HG03521 (cell line): ENCODE measurements around the gene PTPRN2.
"Not testable (repeated sequence)": the region's sequence is repeated elsewhere in the genome, so short reads cannot be mapped to it uniquely, and the experiment has no call there.

Source experiments
- ATAC-seq: cut with Tn5 transposase; IDR thresholded peaks from one replicate; pipeline ENCODE4 v1.9.1; 2021; ENCODE audit warnings: mild to moderate bottlenecking, moderate library complexity; ENCODE audit not compliant: unreplicated experiment

Gene PTPRN2

DNA sequence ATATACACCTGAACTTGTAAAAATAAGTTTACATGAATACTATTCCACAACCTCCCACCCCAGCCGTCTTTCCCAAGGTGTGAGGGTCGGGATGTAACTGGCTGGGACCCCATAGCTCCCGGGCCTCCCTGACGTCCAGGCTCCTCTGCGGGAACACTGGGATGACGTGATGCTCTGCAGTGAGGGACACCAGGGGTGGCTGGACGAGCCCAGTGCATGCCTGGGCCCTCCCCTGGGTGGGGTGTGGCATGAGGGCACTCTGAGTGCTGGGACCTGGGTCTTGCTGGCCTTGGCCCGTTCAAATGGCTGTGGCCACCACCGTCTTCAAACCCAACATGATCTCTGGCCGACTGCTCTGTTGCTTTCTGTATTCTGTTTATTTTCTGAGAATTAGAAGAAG is 1068.4 kb downstream of the PTPRN2 start:
- no peak for ATAC-seq

DNA sequence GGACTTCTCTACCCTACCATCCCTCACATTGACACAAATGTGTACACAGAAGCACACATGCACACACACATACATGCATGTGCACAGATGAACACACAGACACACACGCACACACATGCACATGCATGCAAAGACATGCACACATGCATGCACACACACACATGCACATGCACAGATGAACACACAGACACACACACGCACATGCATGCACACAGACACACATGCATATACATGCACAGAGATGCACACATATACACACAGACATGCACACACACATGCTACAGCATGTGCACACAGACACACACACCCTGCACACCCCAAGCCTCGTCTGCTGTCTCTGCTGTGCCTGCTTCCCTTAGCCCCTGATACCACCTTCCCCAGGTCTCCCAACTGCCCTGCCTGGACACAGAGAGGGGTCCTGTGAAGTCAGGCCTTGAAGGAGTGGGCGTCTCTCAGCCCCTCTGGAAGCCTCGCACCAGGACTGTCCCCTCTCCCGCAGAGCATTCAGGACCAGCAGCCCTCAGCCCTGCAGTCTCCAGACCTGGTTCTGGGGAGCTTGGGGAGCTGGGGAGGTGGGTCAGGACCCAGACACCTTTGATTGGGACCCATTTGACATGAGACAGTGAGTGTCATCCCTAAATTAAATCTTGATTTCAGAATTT is 1069.0 kb downstream of the PTPRN2 start:
- ATAC-seq, result no peak

DNA sequence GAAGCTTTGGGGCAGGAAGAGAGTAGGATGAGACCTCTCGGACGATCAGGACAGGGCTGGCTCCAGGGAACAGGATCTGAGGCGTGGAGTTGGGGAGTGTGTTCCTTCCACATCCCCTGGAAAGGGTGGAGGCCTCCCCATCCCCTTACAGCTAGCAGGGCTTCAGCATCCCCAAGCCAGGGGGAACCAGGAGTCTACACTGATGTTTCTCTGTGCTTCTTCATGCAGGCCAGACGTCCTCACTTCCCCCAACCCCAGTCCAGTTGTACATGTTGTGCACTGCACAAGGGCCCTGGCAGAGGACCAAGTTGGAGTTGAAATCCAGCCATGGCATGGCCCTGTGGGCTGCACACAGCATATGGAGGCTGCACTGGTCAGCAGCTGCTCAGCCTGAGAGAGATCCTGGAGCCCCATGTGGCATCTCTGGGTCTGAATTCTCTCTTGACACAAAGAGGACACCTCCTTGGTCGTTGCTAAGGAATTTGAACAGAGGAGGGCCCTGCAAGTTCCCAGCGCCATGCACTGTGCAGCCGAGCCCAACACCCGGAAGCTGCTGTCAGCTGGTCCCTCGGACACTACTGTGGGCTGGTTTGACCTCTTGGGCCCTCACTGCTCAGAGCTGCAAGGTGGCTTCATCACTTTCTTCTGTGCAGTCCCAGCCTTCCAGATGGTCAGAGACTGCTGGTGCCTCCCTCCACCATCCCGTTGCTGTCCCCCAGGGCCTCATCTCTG is 1069.7 kb downstream of the PTPRN2 start:
- no peak for ATAC-seq

DNA sequence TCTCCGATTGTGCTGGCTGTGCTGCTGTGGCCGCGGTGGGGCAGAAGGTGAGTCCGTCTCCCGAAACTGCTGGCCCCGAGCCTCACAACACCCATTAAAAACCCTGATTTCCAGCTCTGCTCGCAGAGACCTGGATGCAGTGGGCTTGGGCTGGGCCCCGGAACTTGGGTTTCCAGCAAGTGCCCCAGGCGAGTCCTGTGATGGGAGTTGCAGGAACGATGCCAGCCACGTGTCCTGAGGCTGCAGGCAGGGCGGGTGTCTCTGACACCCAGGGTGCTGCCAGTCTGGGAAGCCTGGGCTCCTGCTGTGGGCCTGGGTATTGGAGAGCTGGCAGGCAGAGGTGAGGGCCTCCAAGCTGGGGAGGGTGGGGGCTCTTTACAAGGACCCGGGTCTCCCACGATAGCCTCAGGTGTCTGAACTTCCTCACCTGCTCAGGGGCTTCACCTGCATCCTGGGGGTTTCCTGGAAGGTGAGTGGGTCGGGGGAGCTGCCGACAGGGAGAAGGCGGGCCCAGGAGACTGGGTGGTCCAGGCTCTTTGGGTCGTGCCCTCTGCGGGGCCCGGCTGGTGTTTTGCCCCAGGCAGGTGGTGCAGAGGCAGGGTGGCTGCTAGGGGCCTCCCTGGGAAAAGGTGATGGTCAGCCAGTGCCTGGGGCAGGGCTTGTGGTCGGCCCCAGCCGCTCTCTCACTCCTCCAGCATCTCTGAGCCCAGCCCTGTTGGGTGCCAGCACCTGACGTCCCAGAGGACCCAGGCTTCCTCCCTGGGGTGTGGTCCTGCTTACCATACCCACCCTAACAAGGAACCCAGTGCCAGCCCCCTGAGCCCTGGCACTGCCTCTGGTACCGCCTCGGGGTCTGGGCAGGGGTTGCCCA is 1070.5 kb downstream of the PTPRN2 start:
- ATAC-seq, result no peak

DNA sequence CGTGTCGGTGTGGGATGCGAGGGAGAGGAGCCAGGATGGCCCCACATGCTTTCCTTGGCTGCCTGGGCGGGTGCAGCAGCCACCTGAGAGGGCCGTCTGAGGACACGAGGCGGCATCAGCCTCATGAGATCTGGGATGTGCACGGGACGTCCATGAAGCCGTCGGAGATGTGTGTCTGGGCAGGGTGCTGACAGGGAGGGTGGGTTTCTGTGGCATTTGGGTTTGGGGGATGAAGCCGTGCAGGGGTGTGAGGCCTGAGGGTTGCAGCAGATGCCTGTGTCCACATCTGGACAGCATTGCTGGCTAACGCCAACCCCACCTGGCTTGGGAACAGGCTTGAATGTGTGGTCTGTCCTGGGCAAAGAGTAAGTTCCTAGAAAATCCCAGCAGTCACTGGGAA is 1071.3 kb downstream of the PTPRN2 start:
- ATAC-seq, result no peak

DNA sequence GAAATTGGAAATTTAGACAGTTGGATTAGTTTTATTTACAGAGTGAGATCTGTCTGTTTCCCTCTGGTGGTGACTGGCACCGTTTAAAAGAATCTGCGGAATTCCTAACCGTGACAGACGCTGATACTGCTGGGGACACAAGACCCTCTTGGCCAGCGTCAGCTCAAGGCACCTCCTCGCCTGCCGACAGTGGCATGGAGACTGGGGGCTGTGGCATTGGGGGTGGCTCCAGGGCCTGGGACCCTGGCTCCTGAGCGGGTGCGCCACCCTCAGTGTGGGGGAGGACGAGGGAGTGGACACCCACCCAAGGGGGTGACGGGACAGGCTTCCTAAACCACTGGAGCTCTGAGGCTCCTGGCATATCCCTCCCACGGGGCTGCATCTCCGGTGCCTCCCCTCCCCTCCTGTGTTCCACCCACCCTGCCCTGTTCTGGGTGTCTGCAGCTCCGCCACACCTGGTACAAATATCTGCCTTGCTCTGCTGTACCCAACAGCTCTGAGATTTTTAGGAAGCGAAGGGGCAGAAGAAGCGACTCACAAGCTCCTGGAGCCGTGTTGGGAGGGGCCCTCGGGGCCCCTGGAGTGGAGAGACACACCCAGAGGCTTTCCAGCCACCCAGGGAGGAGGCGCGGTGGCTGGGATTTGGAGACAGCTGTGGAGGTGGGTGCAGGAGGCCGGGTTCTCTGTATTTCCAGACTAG is 1072.1 kb downstream of the PTPRN2 start:
- ATAC-seq, result no peak

DNA sequence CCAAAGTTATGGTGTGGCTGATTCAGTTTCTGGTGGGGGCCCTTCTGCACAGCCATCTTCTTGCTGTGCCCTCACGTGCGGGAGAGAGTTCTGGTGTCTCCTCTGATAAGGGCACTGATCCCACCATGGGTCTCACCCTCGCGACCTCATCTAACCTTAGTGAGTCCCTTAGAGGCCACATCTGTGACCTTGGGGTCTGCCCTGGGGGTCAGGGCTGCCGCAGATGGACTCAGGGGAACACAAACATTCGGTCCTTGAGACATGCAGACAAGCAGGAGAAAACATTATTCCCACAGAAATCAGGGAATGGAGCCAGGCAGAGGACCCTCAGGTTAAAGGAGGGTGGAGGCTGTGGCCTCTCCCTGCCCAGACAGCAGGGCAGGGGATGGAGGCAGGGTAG is 1072.9 kb downstream of the PTPRN2 start:
- no peak for ATAC-seq

DNA sequence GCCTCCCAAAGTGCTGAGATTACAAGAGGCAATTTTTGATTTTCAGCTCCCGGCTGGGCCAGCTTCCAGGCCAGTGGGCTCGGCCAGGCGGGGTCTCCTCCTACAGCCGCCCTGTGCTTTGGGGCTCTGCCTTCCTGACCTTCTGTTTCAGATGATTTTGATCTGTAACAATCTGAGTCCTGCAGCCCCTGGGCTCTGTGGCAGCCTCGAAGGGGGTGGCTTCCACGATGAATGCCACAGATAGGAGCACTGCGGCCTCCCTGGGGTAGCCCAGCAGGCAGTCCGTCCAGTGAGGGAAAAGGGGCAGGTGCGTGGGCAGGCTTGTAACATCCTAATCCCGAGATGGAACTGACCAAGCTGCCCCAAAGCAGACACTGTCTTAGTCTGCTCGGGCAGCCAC is 1073.3 kb downstream of the PTPRN2 start:
- no peak for ATAC-seq

DNA sequence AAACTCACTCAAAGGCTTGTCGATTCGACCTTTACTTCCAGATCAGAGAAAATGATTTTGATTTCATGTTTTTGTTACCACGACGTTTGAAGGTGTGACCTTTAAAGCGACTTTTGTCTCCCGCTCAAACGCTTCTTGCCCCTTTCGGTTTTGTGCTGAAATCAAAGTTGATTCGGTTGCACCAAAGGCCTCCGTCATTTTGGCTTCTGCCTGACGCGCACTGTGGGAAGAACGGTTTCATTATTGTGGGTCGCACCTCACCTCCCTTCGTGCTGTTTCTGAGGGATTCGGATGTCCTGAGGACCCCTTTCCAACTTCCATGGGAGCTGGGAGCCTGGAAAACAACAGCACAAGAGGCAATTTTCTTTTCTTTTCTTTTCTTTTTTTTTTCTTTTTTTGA is 1073.9 kb downstream of the PTPRN2 start:
- no peak for ATAC-seq

DNA sequence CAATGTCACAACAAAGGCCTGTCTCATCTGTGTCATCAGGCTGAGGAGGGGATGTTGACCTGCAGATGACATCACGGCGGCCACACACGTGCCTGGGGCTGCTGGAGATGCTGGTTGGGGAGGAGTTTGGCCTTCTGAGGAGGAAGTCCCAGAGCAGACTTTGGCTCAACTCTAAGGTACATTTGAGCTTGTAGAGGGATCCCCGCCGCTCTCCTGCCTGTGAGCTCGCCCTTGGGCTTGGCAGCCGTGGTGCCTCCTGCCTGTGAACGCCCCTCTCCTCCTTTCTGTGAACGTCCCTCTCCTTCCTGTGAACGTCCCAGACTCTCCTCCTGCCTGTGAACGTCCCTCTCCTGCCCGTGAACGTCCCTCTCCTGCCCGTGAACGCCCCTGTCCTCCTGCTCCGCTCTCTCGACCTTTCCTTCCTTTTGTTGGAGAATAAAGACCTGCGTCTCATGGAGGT is 1074.4 kb downstream of the PTPRN2 start:
- no peak for ATAC-seq

DNA sequence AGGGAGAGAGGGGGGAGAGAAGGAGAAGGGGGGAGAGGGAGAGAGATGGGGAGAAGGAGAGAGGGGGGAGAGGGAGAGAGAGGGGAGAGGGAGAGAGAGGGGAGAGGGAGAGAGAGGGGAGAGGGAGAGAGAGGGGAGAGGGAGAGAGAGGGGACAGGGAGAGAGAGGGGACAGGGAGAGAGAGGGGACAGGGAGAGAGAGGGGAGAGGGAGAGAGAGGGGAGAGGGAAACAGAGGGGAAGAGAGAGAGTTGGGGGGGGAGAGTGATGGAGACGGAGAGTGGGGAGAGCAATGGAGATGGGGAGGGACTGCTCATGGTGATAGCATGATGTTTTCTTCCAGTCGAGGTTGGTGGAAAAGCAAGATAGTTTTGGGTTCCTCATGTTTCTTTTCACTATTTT is 1078.4 kb downstream of the PTPRN2 start:
- ATAC-seq, result no peak

DNA sequence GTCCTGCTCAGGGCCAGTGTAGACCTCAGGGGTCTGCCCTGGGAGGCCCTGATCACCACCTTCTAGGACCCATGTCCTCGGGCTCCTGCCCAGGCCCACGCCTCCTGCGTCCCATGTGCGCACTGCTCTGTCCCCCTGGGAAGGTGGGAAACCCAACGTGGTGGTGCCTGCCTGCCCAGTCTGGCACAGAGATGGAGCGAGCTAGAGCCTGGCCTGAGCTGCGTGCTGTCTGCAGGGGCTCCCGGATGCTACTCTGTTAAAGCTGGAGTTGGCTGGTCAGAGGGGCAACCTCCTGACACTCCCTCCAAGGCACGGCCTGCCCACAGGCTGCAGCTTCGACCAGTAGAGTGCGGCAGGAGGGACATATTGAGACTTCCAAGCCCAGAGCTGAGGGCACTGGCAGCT is 1079.1 kb downstream of the PTPRN2 start:
- no peak for ATAC-seq

DNA sequence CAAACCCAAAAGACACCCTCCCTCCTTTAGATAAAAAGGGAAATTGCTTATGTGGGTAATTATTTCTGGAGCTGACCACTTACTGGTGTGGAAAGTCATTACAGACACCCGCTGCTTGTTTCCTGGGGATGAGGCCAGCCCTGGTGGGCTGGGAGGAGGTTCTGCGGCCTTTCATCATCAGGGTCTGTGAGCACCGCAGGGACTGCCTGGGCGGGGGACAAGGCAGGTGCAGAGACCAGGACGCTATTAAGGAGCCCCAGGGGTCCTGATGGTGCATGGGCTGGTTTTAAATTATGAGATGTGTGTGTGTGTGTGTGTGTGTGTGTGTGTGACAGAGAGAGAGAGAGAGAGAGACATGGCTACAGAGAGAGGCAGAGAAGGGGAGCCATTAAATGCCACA is 1079.6 kb downstream of the PTPRN2 start:
- no peak for ATAC-seq

DNA sequence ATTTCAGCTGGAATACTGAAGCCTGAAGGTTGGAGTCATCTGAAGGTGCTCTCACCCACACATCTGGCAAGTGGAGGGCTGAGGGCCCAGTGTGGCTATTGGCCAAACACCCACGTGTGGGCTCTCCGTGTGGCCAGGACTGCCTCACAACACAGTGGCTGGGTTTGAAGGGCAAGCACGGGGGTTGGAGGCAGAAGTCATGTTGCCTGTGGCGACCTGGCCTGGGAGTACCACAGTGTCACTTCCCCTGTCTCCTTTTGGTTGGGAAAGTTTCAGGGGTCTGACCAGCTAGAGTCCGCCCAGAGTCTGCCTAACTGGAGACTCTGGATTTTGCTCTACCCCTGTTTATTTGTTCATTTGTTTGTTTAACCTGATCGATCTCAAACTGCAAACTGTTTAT is 1081.4 kb downstream of the PTPRN2 start:
- ATAC-seq, result no peak

DNA sequence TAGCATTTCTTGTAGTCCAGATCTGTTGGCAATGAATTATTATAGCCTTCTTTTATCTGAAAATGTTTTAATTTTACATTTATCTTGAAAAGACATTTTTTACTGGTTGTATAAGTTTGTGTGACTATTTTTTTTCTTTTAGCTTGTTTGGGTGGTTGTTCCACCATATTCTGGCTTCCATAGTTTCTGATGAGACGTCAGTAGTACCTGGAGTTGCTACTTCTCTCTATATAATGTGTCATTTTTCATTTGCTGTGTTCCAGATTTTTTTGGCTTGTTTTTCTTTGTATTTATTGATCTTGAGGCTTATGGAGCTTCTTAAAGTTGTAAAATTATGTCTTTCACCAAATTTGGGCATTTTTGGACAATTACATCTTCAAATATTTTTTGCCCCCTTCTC is 1082.0 kb downstream of the PTPRN2 start:
- ATAC-seq, result no peak

DNA sequence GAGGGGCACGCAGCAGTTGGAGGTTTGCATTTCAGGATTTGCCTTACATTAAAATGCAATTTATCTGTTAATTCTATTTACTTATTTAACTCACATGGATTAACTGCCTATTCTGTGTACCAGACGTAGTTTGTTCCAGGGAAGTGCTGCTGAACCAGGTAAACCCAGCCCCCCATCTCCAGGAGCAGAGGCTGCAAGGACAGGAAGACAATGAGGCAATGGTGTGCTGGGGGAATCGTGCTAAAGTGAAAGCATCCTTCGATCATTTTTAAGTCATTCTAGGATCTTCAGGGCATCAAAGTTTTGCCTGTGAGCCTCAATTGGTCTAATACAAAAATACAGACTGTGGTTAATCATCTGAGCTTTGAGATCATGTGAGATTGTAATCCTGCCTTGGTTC is 1084.4 kb downstream of the PTPRN2 start:
- no peak for ATAC-seq

DNA sequence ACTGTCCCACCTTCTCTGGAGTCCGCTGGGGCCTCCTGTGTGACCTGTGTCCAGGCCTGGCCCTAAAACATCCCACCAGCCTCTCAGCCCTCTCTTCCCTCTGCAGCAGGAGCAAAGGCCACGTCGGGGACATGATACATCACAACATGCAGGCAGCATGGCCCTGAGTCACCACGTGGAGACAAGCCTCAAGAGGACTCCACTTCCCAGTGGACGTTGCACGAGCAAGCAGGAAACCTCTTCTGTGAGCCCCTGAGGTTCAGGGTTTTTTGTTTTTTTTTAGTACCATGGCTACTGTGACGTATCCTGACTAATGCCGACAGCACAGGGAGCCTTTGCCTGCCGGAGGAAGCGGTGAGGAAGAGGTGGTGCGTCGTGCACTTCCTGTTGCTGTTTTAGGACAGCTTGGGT is 1084.9 kb downstream of the PTPRN2 start:
- ATAC-seq, result no peak

DNA sequence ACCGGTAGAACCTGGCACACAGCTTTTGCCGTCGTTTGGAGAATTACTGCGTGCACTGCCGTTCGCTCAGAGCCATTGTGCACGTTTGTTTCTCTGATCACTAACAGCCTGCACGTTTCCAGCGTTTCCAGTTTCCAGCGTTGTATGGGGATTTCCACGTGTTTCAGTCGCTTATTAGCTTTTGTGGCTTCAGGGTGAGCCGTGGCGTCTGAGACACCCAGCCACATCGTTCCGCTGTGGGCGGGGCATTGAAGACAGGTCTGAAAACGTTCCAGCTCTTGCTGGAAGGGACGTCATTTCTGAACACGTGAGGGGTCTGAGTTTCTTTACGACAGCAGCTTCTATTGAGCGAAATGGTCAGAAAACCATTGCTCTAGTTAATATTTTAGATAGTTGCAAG is 1086.0 kb downstream of the PTPRN2 start:
- no peak for ATAC-seq

DNA sequence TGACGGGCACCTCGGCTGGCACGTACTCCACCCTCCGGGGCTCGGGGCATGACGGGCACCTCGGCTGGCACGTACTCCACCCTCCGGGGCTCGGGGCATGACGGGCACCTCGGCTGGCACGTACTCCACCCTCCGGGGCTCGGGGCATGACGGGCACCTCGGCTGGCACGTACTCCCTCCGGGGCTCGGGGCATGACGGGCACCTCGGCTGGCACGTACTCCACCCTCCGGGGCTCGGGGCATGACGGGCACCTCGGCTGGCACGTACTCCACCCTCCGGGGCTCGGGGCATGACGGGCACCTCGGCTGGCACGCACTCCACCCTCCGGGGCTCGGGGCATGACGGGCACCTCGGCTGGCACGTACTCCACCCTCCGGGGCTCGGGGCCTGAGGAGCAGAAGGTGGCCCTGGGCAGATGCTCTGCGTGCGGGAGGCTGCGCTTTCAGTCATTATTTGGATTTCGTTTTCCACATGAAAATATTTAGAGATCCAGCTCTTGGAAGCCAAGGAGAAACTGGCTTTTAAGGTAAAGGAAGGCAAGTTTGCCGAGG is 1086.6 kb downstream of the PTPRN2 start:
- ATAC-seq, result not testable (repeated sequence)

DNA sequence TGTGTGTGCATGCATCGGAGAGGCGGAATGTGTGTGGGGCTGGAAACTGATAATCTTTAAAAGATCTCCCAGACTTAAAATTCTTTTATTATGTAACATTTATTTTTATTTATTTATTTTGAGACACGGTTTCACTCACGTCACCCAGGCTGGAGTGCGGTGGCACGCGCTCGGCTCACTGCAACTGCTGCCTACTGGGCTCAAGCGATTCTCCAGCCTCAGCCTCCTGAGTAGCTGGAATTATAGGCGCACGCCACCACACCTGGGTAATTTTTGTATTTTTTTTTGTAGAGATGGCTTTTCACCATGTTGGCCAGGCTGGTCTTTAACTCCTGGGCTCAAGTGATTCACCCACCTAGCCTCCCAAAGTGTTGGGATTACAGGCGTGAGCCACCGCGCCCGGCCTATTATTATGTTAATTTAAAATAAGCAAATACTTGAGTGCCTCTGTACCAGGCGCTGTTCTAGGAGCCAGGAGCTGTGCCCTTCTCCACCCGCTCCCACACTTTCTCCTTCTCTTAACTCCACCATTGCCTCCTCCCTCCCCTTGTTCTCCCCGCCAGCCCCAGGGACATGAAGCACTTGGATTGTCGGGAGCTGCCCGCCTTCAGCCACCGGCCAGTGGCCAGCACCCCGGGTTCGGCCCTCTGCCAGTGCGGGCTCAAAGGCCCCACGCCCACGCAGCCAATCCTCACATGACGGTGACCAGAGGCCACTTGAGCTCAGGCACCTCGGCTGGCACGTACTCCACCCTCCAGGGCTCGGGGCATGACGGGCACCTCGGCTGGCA is 1087.3 kb downstream of the PTPRN2 start:
- ATAC-seq, result no peak
